Pancreas (tissue), 10 donors: Measurements from ENCODE around the gene GSK3A. TPM values are rescaled to one million over a fixed set of nuclear protein-coding genes. Genes with fewer than 3 reads are reported as not detected.

ENCODE experiments used
- ATAC-seq, 4 donors: fragments of 200-7000 bp; cut with Tn5 transposase; one replicate each; pipeline versions ENCODE4 v1.8.0 to v1.9.1; 2020; ENCODE audit warnings: mild to moderate bottlenecking in 4 of 4, moderate library complexity in 4 of 4
- DNase-seq, 6 donors: peaks; one replicate each; pipeline ENCODE4 v3.0.0-alpha.2; 2020
- FAIRE-seq: peaks from 2 replicates; lab custom pipeline; 2012; peaks lifted over from hg19 to GRCh38; lab: Jason Lieb, UNC
- H3K27ac ChIP-seq, 4 donors: fragments of 200-600 bp; sonication (generic); 1 replicate in 3 of 4; 2 replicates in 1 of 4; pipeline versions ENCODE4 v1.5.0 to v1.8.0; 2020
- H3K27me3 ChIP-seq, 4 donors: fragments of 200-600 bp; one replicate each; pipeline ENCODE4 v1.8.0; 2021
- H3K36me3 ChIP-seq, 3 donors: fragments of 200-600 bp; sonication (generic) in 1 of 3; one replicate each; pipeline versions ENCODE4 v1.5.0 to v1.8.0; 2020 to 2021
- H3K4me1 ChIP-seq, 3 donors: fragments of 200-600 bp; one replicate each; pipeline ENCODE4 v1.8.0; 2021
- H3K4me3 ChIP-seq, 4 donors: fragments of 200-600 bp; sonication (generic) in 2 of 4; one replicate each; pipeline versions ENCODE4 v1.5.0 to v1.8.0; 2020 to 2021
- H3K9me3 ChIP-seq, 4 donors: fragments of 200-600 bp; one replicate each; pipeline ENCODE4 v1.8.0; 2021
- WGBS, 2 donors: extraction: QIAGEN DNeasy Blood & Tissue Kit; methylation state at CpG; one replicate each; pipeline ENCODE4 v1.1.7; 2013; 5-methylcytosine and 5-hydroxymethylcytosine counted together
- intact Hi-C, 3 donors: fragments of 100-400 bp; cut with DNase I; formaldehyde crosslinking; loops; one replicate each; pipeline versions ENCODE4 v1.11.1 to v1.14.2; 2022
- polyA plus RNA-seq, 2 donors: library from polyadenylated mRNA; stranded (reverse); fragments of 200-250 nt; gene quantifications; one replicate each; pipeline ENCODE4 v1.2.3, GENCODE V29; 2013
- total RNA-seq, 6 donors: library from RNA; stranded (reverse); fragmentation: NEBNext Ultra II Directional in 4 of 6; extraction: Animal tissue kit (Norgen Biotek cat#: 25700) in 4 of 6; gene quantifications; one replicate each; pipeline versions ENCODE4 v1.2.1 to v1.2.4, GENCODE V29; 2021 to 2023
- TF ChIP-seq, protein P1 (sequence below), 4 donors: fragments of 200-600 bp; sonication (generic) in 3 of 4; IDR thresholded peaks; one replicate each; pipeline versions ENCODE4 v1.5.0 to v1.8.0; 2021; ENCODE audit warnings: antibody characterized with exemption in 4 of 4
- donor health status: healthy with polysubstance abuse.
- donor health status: DM: no; HTN: no; CAD: no; lungs with moderate emphysema.
- donor health status: DM: no; HTN: no; CAD: no.
- donor health status: control.
- donor health status: control.
- donor health status: Bipolar disorder and iron deficiency.
- donor health status: DM: yes; HTN: yes; CAD: no.
- donor health status: DM: no; HTN: no; CAD: no.
- donor health status: DM: no; HTN: no; CAD: no.
- donor health status: DM: yes; HTN: yes; CAD: no.

The GSK3A gene
- total and polyA plus RNA-seq, 8 donors, result 9.9 to 27.6 (median 15.9) TPM

DNA sequence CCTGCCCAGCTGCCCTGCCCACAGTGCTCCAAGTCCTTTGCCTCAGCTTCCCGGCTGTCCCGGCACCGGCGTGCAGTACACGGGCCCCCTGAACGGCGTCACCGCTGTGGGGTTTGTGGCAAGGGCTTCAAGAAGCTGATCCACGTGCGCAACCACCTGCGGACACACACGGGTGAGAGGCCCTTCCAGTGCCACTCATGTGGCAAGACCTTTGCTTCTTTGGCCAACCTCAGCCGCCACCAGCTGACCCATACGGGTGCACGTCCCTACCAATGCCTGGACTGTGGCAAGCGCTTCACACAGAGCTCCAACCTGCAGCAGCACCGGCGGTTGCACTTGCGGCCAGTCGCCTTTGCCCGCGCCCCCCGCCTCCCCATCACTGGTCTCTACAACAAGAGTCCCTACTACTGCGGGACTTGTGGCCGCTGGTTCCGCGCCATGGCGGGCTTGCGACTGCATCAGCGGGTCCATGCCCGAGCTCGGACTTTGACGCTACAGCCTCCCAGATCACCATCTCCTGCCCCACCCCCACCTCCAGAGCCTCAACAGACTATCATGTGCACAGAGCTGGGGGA lies 16.6 kb downstream of the GSK3A start:
- TF ChIP-seq, protein P1, sequence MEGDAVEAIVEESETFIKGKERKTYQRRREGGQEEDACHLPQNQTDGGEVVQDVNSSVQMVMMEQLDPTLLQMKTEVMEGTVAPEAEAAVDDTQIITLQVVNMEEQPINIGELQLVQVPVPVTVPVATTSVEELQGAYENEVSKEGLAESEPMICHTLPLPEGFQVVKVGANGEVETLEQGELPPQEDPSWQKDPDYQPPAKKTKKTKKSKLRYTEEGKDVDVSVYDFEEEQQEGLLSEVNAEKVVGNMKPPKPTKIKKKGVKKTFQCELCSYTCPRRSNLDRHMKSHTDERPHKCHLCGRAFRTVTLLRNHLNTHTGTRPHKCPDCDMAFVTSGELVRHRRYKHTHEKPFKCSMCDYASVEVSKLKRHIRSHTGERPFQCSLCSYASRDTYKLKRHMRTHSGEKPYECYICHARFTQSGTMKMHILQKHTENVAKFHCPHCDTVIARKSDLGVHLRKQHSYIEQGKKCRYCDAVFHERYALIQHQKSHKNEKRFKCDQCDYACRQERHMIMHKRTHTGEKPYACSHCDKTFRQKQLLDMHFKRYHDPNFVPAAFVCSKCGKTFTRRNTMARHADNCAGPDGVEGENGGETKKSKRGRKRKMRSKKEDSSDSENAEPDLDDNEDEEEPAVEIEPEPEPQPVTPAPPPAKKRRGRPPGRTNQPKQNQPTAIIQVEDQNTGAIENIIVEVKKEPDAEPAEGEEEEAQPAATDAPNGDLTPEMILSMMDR (IDR thresholded peaks at IDR 0.05), result no peak
- Histone ChIP-seq H3K4me1 (peaks cover 0 to 6% (median 0%) of the 10 kb centered on the region in 3 donors), H3K36me3 (peaks cover 3 to 33% (median 26%) of the 10 kb centered on the region in 3 donors), H3K27ac (no peak overlapping the region), H3K4me3 (no peak overlapping the region), H3K27me3 (no peaks in the 10 kb centered on the region), H3K9me3 (no peaks in the 10 kb centered on the region)
- 94% methylated on average over 33 of the region's 33 CpGs for WGBS, 2 donors
- ATAC-seq (no peak), DNase-seq (no peak), FAIRE-seq (no peak)
- intact Hi-C loops, result no loop called here

GRCh38 chr19:42224940-42225717 lies 17.3 kb downstream of the GSK3A start:
- FAIRE-seq (no peak), ATAC-seq (no peak), DNase-seq (no peak)
- TF ChIP-seq, protein P1 (IDR thresholded peaks at IDR 0.05), result no peak
- intact Hi-C loops, result no loop called here
- Histone ChIP-seq H3K9me3 (no peaks in the 10 kb centered on the region), H3K4me1 (peaks cover 0 to 8% (median 0%) of the 10 kb centered on the region in 3 donors), H3K4me3 (no peak overlapping the region), H3K27me3 (no peaks in the 10 kb centered on the region), H3K36me3 (peaks cover 3 to 30% (median 22%) of the 10 kb centered on the region in 3 donors), H3K27ac (no peak overlapping the region)
- WGBS, 2 donors, result 94% methylated on average over 37 of the region's 37 CpGs

DNA sequence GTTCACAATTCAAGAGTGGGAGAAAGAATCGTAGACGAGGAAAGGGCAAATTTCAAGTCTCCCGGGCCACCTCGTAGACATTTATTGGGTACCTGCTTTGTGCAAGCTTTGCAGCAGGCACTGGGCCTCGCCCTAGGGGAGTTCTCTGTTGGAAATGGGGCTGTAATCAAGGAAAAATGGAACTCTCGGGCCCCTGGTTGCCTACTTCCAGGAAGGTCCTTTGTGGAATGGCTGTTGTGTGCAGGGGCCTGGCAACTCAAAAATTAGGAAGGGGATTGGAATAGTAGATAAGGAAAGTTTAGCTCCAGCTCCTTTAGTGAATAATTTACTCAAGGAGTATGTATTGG lies 21.7 kb downstream of the GSK3A start:
- Histone ChIP-seq H3K4me1 (peaks cover 5 to 29% (median 8%) of the 10 kb centered on the region in 3 donors), H3K9me3 (no peaks in the 10 kb centered on the region), H3K4me3 (peak overlapping the region; percentile 54 to 89 (median 80)), H3K27ac (peak overlapping the region in 2 of 4 donors; percentile 47 to 80), H3K36me3 (peaks cover 3 to 15% (median 14%) of the 10 kb centered on the region in 3 donors), H3K27me3 (no peaks in the 10 kb centered on the region)
- TF ChIP-seq, protein P1 (IDR thresholded peaks at IDR 0.05), result no peak
- ATAC-seq, result no peak
- intact Hi-C loops, result no loop called here
- 1 to 2% methylated on average over 6 of the region's 6 CpGs for WGBS, 2 donors
- no peak for DNase-seq
- no peak for FAIRE-seq

GRCh38 chr19:42219812-42220750 lies 22.3 kb downstream of the GSK3A start, which contains the start of gene ZNF526:
Gene ZNF526 (plus strand): TSS chr19:42220312. CDS start chr19:42224404, 4,092 bp downstream.
- peaks cover 2 to 9% (median 8%) of the 10 kb centered on the region in 3 donors for H3K36me3 ChIP-seq
- DNase-seq, result peak; percentile 95 to 99 (median 96)
- 0 to 1% methylated on average over 52 to 53 of the region's 53 CpGs for WGBS, 2 donors
- no peaks in the 10 kb centered on the region for H3K27me3 ChIP-seq
- H3K27ac ChIP-seq, result peak within 1 kb of the TSS; percentile 20 to 80 (median 61)
- peak within 1 kb of the TSS; percentile 54 to 89 (median 80) for H3K4me3 ChIP-seq
- H3K4me1 ChIP-seq, result peaks cover 5 to 35% (median 14%) of the 10 kb centered on the region in 3 donors
- intact Hi-C loops, result no loop called here
- TF ChIP-seq, protein P1 (IDR thresholded peaks at IDR 0.05), result no peak
- peak; percentile 68 for FAIRE-seq
- ATAC-seq, result peak; percentile 79 to 89 (median 85)
- no peaks in the 10 kb centered on the region for H3K9me3 ChIP-seq
